H1 (cell line): ENCODE data around the gene IL17RA.

Experiments used
- ATF3 ChIP-seq: IDR thresholded peaks from 2 replicates; pipeline ENCODE4 v1.6.1; 2011; ENCODE audit warnings: low read depth, mild to moderate bottlenecking, low read length; ENCODE audit not compliant: insufficient read depth
- CTCF ChIP-seq, 3 experiments: IDR thresholded peaks; 1 replicate in 2 of 3; 2 replicates in 1 of 3; pipeline versions ENCODE4 v1.5.1 to v1.6.1; 2011; ENCODE audit warnings: low read length in 3 of 3, mild to moderate bottlenecking in 3 of 3, inconsistent platforms in 2 of 3, low read depth in 1 of 3, moderate library complexity in 1 of 3; ENCODE audit not compliant: insufficient read depth in 1 of 3; ENCODE audit errors: control extremely low read depth in 1 of 3
- EP300 ChIP-seq, 2 experiments: IDR thresholded peaks; 1 replicate in 1 of 2; 2 replicates in 1 of 2; pipeline ENCODE4 v1.6.1; 2011 to 2012; ENCODE audit warnings: low read depth in 2 of 2, low read length in 2 of 2, mild to moderate bottlenecking in 2 of 2, borderline replicate concordance in 1 of 2, inconsistent platforms in 1 of 2, moderate library complexity in 1 of 2
- FOSL1 ChIP-seq: IDR thresholded peaks from 2 replicates; pipeline ENCODE4 v1.6.1; 2011; ENCODE audit warnings: mild to moderate bottlenecking, low read depth, low read length, moderate library complexity; ENCODE audit not compliant: insufficient read depth
- JUND ChIP-seq: IDR thresholded peaks from 2 replicates; pipeline ENCODE4 v1.6.1; 2011; ENCODE audit warnings: mild to moderate bottlenecking, improper control_type of control experiment, low read length
- POLR2A ChIP-seq, 2 experiments: IDR thresholded peaks; 1 replicate in 1 of 2; 2 replicates in 1 of 2; pipeline ENCODE4 v1.6.1; 2011; ENCODE audit warnings: low read depth in 2 of 2, low read length in 2 of 2, mild to moderate bottlenecking in 2 of 2; ENCODE audit errors: control extremely low read depth in 1 of 2
- RAD21 ChIP-seq, 2 experiments: IDR thresholded peaks in 1 of 2; conservative IDR thresholded peaks in 1 of 2; 2 replicates each; pipeline ENCODE4 v1.6.1; 2011; ENCODE audit warnings: low read depth in 2 of 2, low read length in 2 of 2, improper control_type of control experiment in 1 of 2, inconsistent platforms in 1 of 2, mild to moderate bottlenecking in 1 of 2, moderate library complexity in 1 of 2
- RBBP5 ChIP-seq: IDR thresholded peaks from 2 replicates; pipeline ENCODE4 v1.7.1; 2012; ENCODE audit warnings: low read depth, mild to moderate bottlenecking, inconsistent platforms, low read length, moderate library complexity, borderline replicate concordance
- RNF2 ChIP-seq: fragments of 200-900, 300-1000 bp; sonication (generic); IDR thresholded peaks from 2 replicates; pipeline ENCODE4 v1.7.1; 2016; ENCODE audit warnings: borderline replicate concordance, low read depth, mild to moderate bottlenecking, antibody characterized with exemption, low read length; ENCODE audit not compliant: poor library complexity, severe bottlenecking; ENCODE audit errors: missing control alignments
- SP2 ChIP-seq: IDR thresholded peaks from 2 replicates; pipeline ENCODE4 v1.6.1; 2012; ENCODE audit warnings: mild to moderate bottlenecking, low read length, inconsistent platforms
- TAF1 ChIP-seq: IDR thresholded peaks from 2 replicates; pipeline ENCODE4 v1.6.1; 2011; ENCODE audit warnings: mild to moderate bottlenecking, low read depth, low read length
- TBP ChIP-seq: IDR thresholded peaks from 2 replicates; pipeline ENCODE4 v1.6.1; 2011; ENCODE audit warnings: low read depth, low read length, improper control_type of control experiment
- TEAD4 ChIP-seq: IDR thresholded peaks from 2 replicates; pipeline ENCODE4 v1.6.1; 2012; ENCODE audit warnings: low read depth, low read length, inconsistent platforms, mixed read lengths

- no peak for TF ChIP-seq TAF1
- no peak for TF ChIP-seq FOSL1
- no peak for TF ChIP-seq RBBP5
- TF ChIP-seq JUND: no peak
- TF ChIP-seq CTCF (IDR thresholded peaks at IDR 0.05; ENCODE audit: control extremely low read depth in 1 of 3, insufficient read depth in 1 of 3, low read depth in 1 of 3, low read length in 3 of 3): no peak
- no peak for TF ChIP-seq EP300 (IDR thresholded peaks at IDR 0.05; ENCODE audit: borderline replicate concordance in 1 of 2, low read depth in 2 of 2, low read length in 2 of 2)
- no peak for TF ChIP-seq TBP
- no peak for TF ChIP-seq RAD21 (IDR thresholded peaks at IDR 0.05 in 1 of 2, conservative IDR thresholded peaks at IDR 0.05 in 1 of 2; ENCODE audit: low read depth in 2 of 2, low read length in 2 of 2)
- no peak for TF ChIP-seq TEAD4
- TF ChIP-seq POLR2A (IDR thresholded peaks at IDR 0.05; ENCODE audit: control extremely low read depth in 1 of 2, low read depth in 2 of 2, low read length in 2 of 2): no peak
- TF ChIP-seq ATF3: no peak
- no peak for TF ChIP-seq RNF2
- TF ChIP-seq SP2: no peak
These were observed 20.6 kb downstream of the IL17RA start for GRCh38 chr22:17105143-17106129.
